Transverse colon (tissue), 4 donors: Measurements from ENCODE around the gene IL18BP.

Experiments used
- EP300 ChIP-seq: sonication (generic); formaldehyde crosslinking; IDR thresholded peaks from one replicate; pipeline ENCODE4 v1.6.1; 2017; ENCODE audit warnings: antibody characterized with exemption, low read depth
- POLR2A ChIP-seq: fragments of 450-650 bp; IDR thresholded peaks from one replicate; pipeline ENCODE4 v1.6.1; 2016; ENCODE audit warnings: antibody characterized with exemption, mild to moderate bottlenecking, moderate library complexity
- POLR2AphosphoS5 ChIP-seq, 3 donors: sonication (generic); formaldehyde crosslinking; IDR thresholded peaks; one replicate each; pipeline ENCODE4 v1.6.1; 2016; ENCODE audit warnings: antibody characterized with exemption in 3 of 3
- TF ChIP-seq, protein P1 (sequence below), 5 experiments: fragments of 200-600 bp in 3 of 5; fragments of 450-650 bp in 2 of 5; sonication (generic) in 3 of 5; IDR thresholded peaks; 1 replicate in 2 of 5; 2 replicates in 3 of 5; pipeline ENCODE4 v1.5.1; 2016 to 2017; ENCODE audit warnings: antibody characterized with exemption in 5 of 5, inconsistent platforms in 3 of 5, mild to moderate bottlenecking in 2 of 5, moderate library complexity in 1 of 5

DNA sequence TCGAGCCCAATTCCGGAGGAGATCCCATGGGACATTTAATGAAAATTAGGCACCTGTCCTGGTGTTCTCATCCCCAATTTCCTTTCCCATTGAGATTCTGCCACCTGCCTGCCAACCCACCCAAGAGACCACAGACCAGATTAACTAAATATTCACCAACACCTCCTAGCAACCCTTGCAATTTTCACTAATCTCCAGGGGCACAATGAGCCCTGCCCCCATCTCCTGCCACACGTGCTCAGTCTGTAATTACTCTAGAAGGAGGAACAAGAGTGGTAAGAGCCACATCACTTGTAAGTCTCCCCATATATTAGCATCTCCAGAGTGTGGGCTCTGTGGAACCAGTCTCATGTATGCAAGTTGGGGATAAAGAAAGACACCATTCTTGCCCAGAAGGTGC lies 38.0 kb downstream of the IL18BP start:
- TF ChIP-seq POLR2A (no peak), POLR2AphosphoS5 (IDR thresholded peaks at IDR 0.05) (no peak), EP300 (no peak)
- TF ChIP-seq, protein P1, sequence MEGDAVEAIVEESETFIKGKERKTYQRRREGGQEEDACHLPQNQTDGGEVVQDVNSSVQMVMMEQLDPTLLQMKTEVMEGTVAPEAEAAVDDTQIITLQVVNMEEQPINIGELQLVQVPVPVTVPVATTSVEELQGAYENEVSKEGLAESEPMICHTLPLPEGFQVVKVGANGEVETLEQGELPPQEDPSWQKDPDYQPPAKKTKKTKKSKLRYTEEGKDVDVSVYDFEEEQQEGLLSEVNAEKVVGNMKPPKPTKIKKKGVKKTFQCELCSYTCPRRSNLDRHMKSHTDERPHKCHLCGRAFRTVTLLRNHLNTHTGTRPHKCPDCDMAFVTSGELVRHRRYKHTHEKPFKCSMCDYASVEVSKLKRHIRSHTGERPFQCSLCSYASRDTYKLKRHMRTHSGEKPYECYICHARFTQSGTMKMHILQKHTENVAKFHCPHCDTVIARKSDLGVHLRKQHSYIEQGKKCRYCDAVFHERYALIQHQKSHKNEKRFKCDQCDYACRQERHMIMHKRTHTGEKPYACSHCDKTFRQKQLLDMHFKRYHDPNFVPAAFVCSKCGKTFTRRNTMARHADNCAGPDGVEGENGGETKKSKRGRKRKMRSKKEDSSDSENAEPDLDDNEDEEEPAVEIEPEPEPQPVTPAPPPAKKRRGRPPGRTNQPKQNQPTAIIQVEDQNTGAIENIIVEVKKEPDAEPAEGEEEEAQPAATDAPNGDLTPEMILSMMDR (IDR thresholded peaks at IDR 0.05): no peak
